Naive thymus-derived CD8-positive, alpha-beta T cell (primary cell): Measurements from ENCODE around the gene CMIP. TPM values are rescaled to one million over a fixed set of nuclear protein-coding genes. Genes with fewer than 3 reads are reported as not detected.

Experiments used
- ATAC-seq, 2 donors: fragments of 150-1000 bp; cut with Tn5 transposase in 1 of 2; sonication (Bioruptor Pico), chemical (Tn5 transposase) in 1 of 2; 1 replicate in 1 of 2; 2 replicates in 1 of 2; pipeline ENCODE4 v1.10.0; 2021; ENCODE audit warnings: mild to moderate bottlenecking in 2 of 2, moderate library complexity in 2 of 2
- POLR2A ChIA-PET: fragments of 350-600 bp; sonication (Branson Sonifier 250); formaldehyde crosslinking; loops from one replicate; lab custom pipeline; 2021; ENCODE audit warnings: antibody characterized with exemption; lab: Charles Lee
- DNase-seq, 10 donors: peaks; one replicate each; pipeline versions ENCODE4 v3.0.0 to v3.0.0-alpha.2; 2020 to 2022
- H3K27ac Mint-ChIP-seq, 10 donors: one replicate each; pipeline ENCODE4 v1.8.0; 2020 to 2022; ENCODE audit warnings: mild to moderate bottlenecking in 10 of 10, mixed read lengths in 10 of 10, moderate library complexity in 4 of 10, inconsistent platforms in 1 of 10
- H3K27me3 Mint-ChIP-seq, 5 donors: one replicate each; pipeline ENCODE4 v1.8.0; 2021 to 2022; ENCODE audit warnings: mixed read lengths in 5 of 5
- H3K36me3 Mint-ChIP-seq, 3 donors: one replicate each; pipeline ENCODE4 v1.8.0; 2020 to 2022; ENCODE audit warnings: mixed read lengths in 3 of 3, mild to moderate bottlenecking in 2 of 3, inconsistent platforms in 1 of 3
- H3K4me1 Mint-ChIP-seq, 4 donors: one replicate each; pipeline ENCODE4 v1.8.0; 2021 to 2022; ENCODE audit warnings: mixed read lengths in 4 of 4
- H3K4me3 Mint-ChIP-seq, 10 donors: one replicate each; pipeline ENCODE4 v1.8.0; 2020 to 2022; ENCODE audit warnings: mild to moderate bottlenecking in 10 of 10, mixed read lengths in 10 of 10, moderate library complexity in 6 of 10, inconsistent platforms in 1 of 10
- H3K9me3 Mint-ChIP-seq, 9 donors: one replicate each; pipeline ENCODE4 v1.8.0; 2020 to 2022; ENCODE audit warnings: mixed read lengths in 9 of 9, mild to moderate bottlenecking in 3 of 9, inconsistent platforms in 1 of 9, moderate library complexity in 1 of 9
- polyA plus RNA-seq, 3 donors: library from polyadenylated mRNA; unstranded; fragments of 300-500 nt; fragmentation: Illumina TruSeq; gene quantifications; one replicate each; pipeline ENCODE4 v1.2.3, GENCODE V29; 2021
- total RNA-seq, 8 experiments: library from RNA in 2 of 8; stranded (reverse) in 2 of 8; gene quantifications; one replicate each; pipeline ENCODE4 v1.2.3 and lab custom pipeline; 2021 to 2026

Gene CMIP
- total and polyA plus RNA-seq, 5 experiments from 2014 or later = 0.31 to 41.5 (median 1.3) TPM

DNA sequence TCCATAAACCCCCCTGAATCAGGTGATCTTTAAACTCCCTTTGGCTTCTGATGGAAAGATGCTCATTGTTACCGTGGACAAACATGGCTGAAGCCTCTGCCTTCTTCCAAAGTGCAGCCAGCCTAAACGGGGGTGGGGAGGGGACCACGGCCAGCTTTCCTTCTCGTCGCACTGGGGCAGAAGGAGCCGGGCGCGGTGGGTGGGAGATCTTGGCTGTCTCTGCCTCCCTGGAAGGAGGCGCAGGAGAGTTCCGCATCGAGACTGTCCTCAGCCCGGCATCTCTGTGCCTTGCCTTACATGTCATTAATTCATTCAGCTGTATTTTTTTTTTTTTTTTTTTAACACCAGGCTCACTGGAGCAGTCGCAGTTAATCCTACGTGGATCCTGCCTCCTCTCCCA lies 171.2 kb downstream of the CMIP start:
- H3K9me3 Mint-ChIP-seq = no peaks in the 10 kb centered on the region
- POLR2A ChIA-PET = interaction anchor here (0.7 to 1.2 kb wide), 3 partner anchors 162 to 301 kb away, joined by 3 to 5 read pairs (median 5); partner anchors contain the start of gene GAN
- ATAC-seq (no peak), DNase-seq (peak in 1 of 10 donors; percentile 9)
- peak overlapping the region in 6 of 10 donors; percentile 15 to 97 (median 96) for H3K27ac Mint-ChIP-seq
- H3K4me1 Mint-ChIP-seq = peaks cover 7 to 14% (median 11%) of the 10 kb centered on the region in 4 donors
- no peaks in the 10 kb centered on the region for H3K27me3 Mint-ChIP-seq
- peaks cover 0 to 6% (median 2%) of the 10 kb centered on the region in 3 donors for H3K36me3 Mint-ChIP-seq
- peak overlapping the region in 4 of 10 donors; percentile 15 to 79 (median 47) for H3K4me3 Mint-ChIP-seq

DNA sequence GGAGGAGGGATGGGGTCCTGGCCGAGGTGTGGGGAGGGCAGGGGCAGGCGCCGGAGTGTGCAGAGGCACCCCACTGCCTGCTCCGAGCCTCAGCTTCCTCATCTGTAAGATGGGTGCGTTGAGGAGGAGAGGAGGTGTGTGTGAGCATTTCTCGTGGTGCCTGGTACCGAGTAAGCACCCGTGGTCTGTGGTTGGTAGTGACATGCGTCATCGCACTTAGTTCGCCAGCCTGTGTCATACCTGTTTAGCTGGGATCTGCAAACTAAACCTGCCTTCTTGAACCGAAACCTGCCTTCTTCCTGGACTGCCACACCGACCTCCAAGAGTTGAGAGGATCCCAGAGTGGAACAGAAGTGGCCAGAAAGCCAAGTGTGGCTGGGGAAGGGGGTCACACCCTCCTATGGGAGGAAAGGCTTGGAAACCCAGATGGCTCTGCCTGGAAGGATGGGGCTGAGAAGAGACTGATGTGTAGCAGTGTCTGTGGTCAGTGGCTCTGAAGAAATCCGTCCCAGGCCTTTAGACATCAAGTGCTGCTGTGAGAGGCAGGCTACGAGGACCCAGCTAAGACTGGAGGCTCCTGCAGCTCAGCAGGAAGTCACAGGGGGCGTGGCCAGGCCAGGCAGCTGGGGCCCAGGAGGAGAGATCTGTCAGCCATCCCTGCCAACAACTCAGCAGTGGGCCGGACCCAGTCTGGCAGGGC lies 171.9 kb downstream of the CMIP start:
- H3K27me3 Mint-ChIP-seq = no peaks in the 10 kb centered on the region
- H3K27ac Mint-ChIP-seq = peak overlapping the region in 6 of 10 donors; percentile 89 to 97 (median 96)
- DNase-seq = peak; percentile 37 to 81 (median 66)
- H3K36me3 Mint-ChIP-seq = peaks cover 0 to 3% (median 2%) of the 10 kb centered on the region in 3 donors
- no peaks in the 10 kb centered on the region for H3K9me3 Mint-ChIP-seq
- POLR2A ChIA-PET = interaction anchor here (0.7 to 1.3 kb wide), 5 partner anchors 102 to 301 kb away, joined by 3 to 5 read pairs (median 3); partner anchors contain the start of gene GAN
- peak overlapping the region in 9 of 10 donors; percentile 37 to 79 (median 64) for H3K4me3 Mint-ChIP-seq
- H3K4me1 Mint-ChIP-seq = peaks cover 7 to 11% (median 10%) of the 10 kb centered on the region in 4 donors
- peak; percentile 91 to 95 for ATAC-seq

DNA sequence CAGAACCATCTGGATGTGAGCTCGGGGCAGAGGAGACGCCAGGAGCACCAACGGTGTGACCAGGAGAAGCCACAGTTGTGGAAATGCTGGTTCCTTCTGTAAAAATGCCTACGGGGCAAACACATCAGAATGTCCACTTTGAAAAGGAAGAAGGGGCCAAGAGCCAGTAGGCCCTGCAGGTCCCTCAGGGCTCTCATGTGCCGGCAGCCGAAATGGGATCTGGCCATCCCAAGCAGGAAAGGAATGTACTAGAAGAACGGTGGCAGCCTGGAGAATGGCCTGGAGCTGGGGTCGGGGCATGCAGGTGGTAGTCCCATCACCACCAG lies 172.4 kb downstream of the CMIP start:
- H3K9me3 Mint-ChIP-seq = no peaks in the 10 kb centered on the region
- ATAC-seq = no peak
- H3K36me3 Mint-ChIP-seq = peaks cover 0 to 5% (median 2%) of the 10 kb centered on the region in 3 donors
- peaks cover 6 to 11% (median 7%) of the 10 kb centered on the region in 4 donors for H3K4me1 Mint-ChIP-seq
- H3K4me3 Mint-ChIP-seq = peak overlapping the region in 8 of 10 donors; percentile 37 to 79 (median 66)
- H3K27me3 Mint-ChIP-seq = no peaks in the 10 kb centered on the region
- no peak for DNase-seq
- H3K27ac Mint-ChIP-seq = peak overlapping the region in 6 of 10 donors; percentile 89 to 97 (median 96)
- POLR2A ChIA-PET = interaction anchor here (0.7 to 1.3 kb wide), 4 partner anchors 102 to 302 kb away, joined by 3 to 4 read pairs (median 3); partner anchors contain the start of gene GAN

DNA sequence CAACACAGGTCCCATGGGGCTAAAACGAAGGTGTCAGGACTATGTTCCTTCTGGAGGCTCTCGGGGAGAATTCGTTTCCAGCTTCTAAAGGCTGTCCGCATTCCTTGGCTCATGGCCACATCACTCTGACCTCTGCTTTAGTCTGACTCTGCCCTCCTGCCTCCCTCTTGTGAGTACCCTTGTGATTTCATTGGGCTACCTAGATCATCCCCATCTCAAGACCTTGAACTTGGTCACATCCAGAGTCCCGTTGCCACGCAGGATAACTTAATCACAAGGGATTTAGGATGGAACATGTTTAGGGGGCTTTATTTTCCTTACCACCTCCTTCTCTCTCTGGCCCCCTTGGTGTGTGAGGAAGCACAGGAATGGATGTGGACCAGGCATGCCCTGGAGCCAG lies 173.6 kb downstream of the CMIP start:
- H3K27ac Mint-ChIP-seq = peak overlapping the region in 6 of 10 donors; percentile 44 to 96 (median 64)
- no peaks in the 10 kb centered on the region for H3K9me3 Mint-ChIP-seq
- POLR2A ChIA-PET = no interaction called here
- ATAC-seq (no peak), DNase-seq (no peak)
- H3K4me3 Mint-ChIP-seq = no peak overlapping the region
- no peaks in the 10 kb centered on the region for H3K27me3 Mint-ChIP-seq
- H3K36me3 Mint-ChIP-seq = peaks cover 0 to 9% (median 2%) of the 10 kb centered on the region in 3 donors
- H3K4me1 Mint-ChIP-seq = peaks cover 7 to 8% (median 8%) of the 10 kb centered on the region in 4 donors

DNA sequence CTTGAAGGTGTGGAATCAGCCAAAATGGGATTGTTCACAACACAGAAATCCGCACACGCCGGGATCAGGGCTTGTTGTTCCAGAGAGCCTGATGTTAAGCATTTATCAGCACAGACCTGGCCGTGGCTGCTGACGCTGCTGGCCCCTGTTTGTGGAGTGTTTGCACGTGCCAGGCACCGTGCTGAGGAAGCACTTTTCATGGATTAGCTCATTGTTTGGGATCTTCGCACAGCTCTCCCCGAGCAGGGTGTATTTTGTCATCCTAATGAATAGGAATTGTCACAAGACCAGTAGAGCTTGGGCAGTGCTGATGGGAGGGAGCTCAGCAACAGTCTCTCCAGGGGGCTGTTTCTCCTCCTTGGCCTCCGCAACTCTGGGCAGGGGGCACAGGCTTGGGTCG lies 174.1 kb downstream of the CMIP start:
- Mint-ChIP-seq H3K4me3 (no peak overlapping the region), H3K27me3 (no peaks in the 10 kb centered on the region), H3K36me3 (peaks cover 0 to 9% (median 2%) of the 10 kb centered on the region in 3 donors), H3K9me3 (no peaks in the 10 kb centered on the region), H3K27ac (peak overlapping the region in 8 of 10 donors; percentile 11 to 96 (median 70)), H3K4me1 (peaks cover 7 to 12% (median 11%) of the 10 kb centered on the region in 4 donors)
- no peak for ATAC-seq
- DNase-seq = no peak
- POLR2A ChIA-PET = no interaction called here

DNA sequence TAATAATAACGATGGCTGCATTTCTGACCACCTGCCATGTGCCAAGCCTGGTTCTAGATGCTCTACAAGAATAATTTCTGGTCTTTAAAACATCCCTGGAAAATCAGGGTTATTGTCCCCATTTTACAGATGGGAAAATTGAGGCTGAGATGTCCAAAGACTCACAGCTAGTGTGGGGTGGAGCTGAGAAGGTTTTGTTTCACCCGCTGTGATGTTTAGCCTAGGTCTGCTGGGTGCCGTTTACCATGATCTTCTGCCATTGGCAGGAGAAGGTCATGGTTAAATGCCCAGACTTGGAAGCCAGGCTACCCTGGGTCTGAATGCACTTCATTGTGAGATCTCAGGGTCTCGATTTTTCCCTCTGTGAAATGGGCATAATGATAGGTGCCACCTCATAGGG lies 175.4 kb downstream of the CMIP start:
- H3K4me3 Mint-ChIP-seq = no peak overlapping the region
- H3K4me1 Mint-ChIP-seq = peaks cover 7 to 16% (median 13%) of the 10 kb centered on the region in 4 donors
- DNase-seq (no peak), ATAC-seq (no peak)
- H3K27me3 Mint-ChIP-seq = no peaks in the 10 kb centered on the region
- H3K27ac Mint-ChIP-seq = peak overlapping the region in 6 of 10 donors; percentile 11 to 85 (median 56)
- no peaks in the 10 kb centered on the region for H3K9me3 Mint-ChIP-seq
- POLR2A ChIA-PET = no interaction called here
- H3K36me3 Mint-ChIP-seq = peaks cover 0 to 14% (median 2%) of the 10 kb centered on the region in 3 donors

DNA sequence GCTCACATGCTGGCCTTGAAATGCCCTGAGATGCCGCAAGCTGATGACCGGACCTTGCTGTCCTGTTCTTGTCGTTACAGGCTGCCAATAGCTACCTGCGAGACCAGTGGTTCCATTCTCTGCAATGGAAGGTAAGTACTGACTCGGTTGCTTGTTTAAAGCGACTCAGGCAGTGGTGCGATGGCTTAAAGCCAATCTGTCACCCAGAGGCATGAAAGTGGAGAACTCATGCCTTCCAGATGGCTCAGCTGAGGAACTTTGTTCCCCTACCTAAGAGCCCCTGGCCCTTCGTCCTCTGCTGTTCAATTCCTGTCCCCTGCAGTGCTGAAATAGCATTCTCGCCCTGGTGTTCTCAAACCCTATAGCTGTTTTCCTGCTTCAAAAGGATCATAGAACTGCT lies 176.2 kb downstream of the CMIP start:
- Mint-ChIP-seq H3K4me3 (no peak overlapping the region), H3K27ac (peak overlapping the region in 6 of 10 donors; percentile 34 to 81 (median 70)), H3K27me3 (no peaks in the 10 kb centered on the region), H3K4me1 (peaks cover 7 to 19% (median 14%) of the 10 kb centered on the region in 4 donors), H3K9me3 (no peaks in the 10 kb centered on the region), H3K36me3 (peaks cover 0 to 14% (median 2%) of the 10 kb centered on the region in 3 donors)
- DNase-seq (no peak), ATAC-seq (no peak)
- POLR2A ChIA-PET = no interaction called here

DNA sequence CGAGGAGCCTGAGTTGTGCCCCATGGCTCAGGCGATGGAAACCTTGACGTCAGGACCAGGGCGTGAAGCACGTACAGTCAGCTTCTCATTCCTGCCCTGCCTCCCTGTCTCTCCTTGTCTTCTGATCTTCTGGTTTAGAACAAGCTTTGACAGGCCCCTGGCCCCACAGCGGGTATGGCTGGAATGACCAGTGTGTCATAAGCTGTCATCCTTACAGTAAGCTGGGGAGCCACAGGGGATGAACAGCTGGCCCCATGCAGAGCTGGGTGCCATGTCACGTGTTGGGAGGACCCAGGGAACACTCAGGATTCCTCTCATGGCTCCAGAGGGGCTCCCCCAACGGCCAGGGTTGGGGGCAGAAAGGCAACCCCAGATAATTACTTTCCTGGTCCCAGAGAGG lies 176.9 kb downstream of the CMIP start:
- ATAC-seq (no peak), DNase-seq (no peak)
- Mint-ChIP-seq H3K9me3 (no peaks in the 10 kb centered on the region), H3K4me1 (peaks cover 6 to 19% (median 14%) of the 10 kb centered on the region in 4 donors), H3K27me3 (no peaks in the 10 kb centered on the region), H3K4me3 (no peak overlapping the region), H3K36me3 (peaks cover 0 to 14% (median 2%) of the 10 kb centered on the region in 3 donors), H3K27ac (peak overlapping the region in 3 of 10 donors; percentile 37 to 73 (median 67))
- POLR2A ChIA-PET = no interaction called here

DNA sequence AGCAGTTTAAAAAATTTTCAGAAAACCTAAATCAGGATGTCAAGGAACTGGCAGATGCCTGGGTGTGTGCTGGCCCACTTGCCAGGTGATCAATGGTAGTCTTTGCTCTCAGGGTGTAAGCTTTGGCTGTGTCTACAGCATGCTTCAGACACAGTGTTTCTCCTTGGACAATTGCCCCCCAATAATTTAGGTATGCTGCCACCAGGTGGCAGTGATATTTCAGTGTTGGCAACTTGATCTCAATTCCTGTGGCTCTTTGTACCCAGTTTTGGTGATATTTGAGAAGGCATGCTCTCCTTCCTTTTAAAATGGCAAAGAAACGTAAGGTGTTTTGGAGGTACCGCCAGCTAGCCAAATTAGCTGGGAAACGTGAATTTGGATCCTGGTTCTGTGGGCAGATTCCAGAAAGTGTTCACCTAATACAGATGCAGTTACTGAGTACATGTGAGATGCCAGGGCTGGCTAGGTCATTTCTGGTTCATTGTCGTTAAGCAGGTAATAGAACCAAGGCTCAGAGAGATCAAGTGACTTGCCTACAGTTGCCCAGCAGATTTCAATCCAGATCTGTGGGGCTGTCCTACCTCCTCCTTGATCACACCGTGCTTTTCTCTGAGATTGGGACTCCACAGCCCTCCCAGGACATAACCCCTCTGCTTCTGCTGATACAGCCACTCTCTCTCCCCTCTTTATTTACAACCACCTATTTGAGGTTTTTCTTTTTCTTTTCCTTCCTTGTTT lies 178.9 kb downstream of the CMIP start:
- no peak overlapping the region for H3K4me3 Mint-ChIP-seq
- H3K4me1 Mint-ChIP-seq = peaks cover 0 to 15% (median 7%) of the 10 kb centered on the region in 4 donors
- peak overlapping the region in 8 of 10 donors; percentile 16 to 83 (median 60) for H3K27ac Mint-ChIP-seq
- POLR2A ChIA-PET = no interaction called here
- ATAC-seq (peak; percentile 46 to 63), DNase-seq (peak in 9 of 10 donors; percentile 13 to 70 (median 38))
- no peaks in the 10 kb centered on the region for H3K9me3 Mint-ChIP-seq
- peaks cover 0 to 12% (median 0%) of the 10 kb centered on the region in 3 donors for H3K36me3 Mint-ChIP-seq
- no peaks in the 10 kb centered on the region for H3K27me3 Mint-ChIP-seq

DNA sequence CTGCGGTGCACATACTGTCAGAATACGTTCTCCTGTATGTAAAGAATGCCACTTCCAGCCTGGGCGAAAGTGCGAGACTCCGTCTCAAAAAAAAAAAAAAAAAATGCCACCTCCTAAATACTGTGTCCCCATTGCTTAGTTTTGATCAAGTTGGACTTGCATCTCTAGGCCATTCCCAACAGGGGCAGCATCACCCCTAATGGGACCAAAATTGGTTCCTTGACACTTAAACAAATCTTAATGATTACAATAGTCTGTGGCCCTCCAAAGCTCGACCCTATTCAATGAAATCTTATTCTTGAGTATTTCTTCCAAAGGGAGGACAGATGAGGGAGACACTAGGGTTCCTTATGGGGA lies 179.8 kb downstream of the CMIP start:
- no peak for DNase-seq
- H3K36me3 Mint-ChIP-seq = peaks cover 0 to 12% (median 0%) of the 10 kb centered on the region in 3 donors
- POLR2A ChIA-PET = no interaction called here

DNA sequence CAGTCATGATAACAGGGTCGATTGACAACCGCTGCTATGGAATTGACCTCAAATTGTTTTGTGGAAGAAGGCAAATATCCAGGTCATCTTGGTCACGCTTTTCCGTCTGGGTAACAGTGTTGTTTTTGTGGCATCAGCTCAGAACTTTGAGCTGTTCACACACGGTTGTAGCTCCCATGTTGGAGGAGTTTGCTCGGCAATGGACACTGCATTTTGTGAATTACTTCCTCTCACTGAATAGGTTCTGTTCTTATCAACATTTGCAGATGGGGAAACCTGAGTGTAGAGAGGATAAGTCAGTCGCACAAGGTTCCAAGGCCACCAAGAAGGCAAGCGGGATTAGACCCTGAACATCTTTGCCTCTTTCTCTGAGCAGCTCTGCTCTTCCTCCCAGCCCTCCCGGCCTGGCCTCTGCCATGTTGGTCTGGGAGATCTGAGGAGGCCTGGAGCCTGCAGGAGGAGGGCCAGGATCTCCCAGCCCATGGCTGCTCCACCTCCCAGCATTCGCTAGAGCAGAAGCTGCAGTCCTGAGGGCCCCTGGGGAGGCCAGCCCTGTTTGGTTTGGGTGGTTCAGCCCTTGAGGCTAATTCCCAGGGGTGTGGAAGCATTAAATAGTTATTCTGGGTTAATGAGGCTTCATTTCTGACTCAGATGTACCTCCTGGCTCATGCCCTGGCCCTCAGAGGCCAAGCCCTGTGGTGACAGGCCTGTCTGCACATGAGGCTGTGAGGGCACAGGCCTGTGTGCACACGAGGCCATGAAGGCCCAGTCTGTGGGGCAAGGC lies 180.3 kb downstream of the CMIP start:
- Mint-ChIP-seq H3K27ac (peak overlapping the region in 6 of 10 donors; percentile 40 to 77 (median 66)), H3K27me3 (no peaks in the 10 kb centered on the region), H3K4me1 (peaks cover 6 to 20% (median 12%) of the 10 kb centered on the region in 4 donors), H3K4me3 (no peak overlapping the region), H3K9me3 (no peaks in the 10 kb centered on the region), H3K36me3 (peaks cover 0 to 12% (median 0%) of the 10 kb centered on the region in 3 donors)
- POLR2A ChIA-PET = no interaction called here
- DNase-seq = no peak
- ATAC-seq = no peak

More for the DNA sequence above, 179.8 kb downstream of the CMIP start:
- no peak for ATAC-seq
- Mint-ChIP-seq H3K27me3 (no peaks in the 10 kb centered on the region), H3K9me3 (no peaks in the 10 kb centered on the region), H3K27ac (peak overlapping the region in 7 of 10 donors; percentile 16 to 76 (median 43)), H3K4me1 (peaks cover 3 to 15% (median 8%) of the 10 kb centered on the region in 4 donors), H3K4me3 (no peak overlapping the region)
